Peyer's patch (tissue), 4 donors: ENCODE measurements around the gene PHLDB2. TPM values are rescaled to one million over a fixed set of nuclear protein-coding genes. Genes with fewer than 3 reads are reported as not detected.
A peak's percentile ranks its signal among the peaks of the same experiment; 100 is the strongest.

Experiments
- DNase-seq, 3 donors: peaks; one replicate each; pipeline ENCODE4 v3.0.0-alpha.2; 2017 to 2019
- H3K27ac ChIP-seq, 4 donors: fragments of 200-600 bp; sonication (generic); one replicate each; pipeline ENCODE4 v1.5.1; 2016 to 2019
- H3K27me3 ChIP-seq, 2 donors: fragments of 200-600 bp; sonication (generic); one replicate each; pipeline ENCODE4 v1.5.1; 2019
- H3K36me3 ChIP-seq, 3 donors: fragments of 200-600 bp; sonication (generic); one replicate each; pipeline ENCODE4 v1.5.1; 2016 to 2019
- H3K4me1 ChIP-seq, 4 donors: fragments of 200-600 bp; sonication (generic); one replicate each; pipeline ENCODE4 v1.5.1; 2016 to 2019
- H3K4me3 ChIP-seq, 4 donors: fragments of 200-600 bp; sonication (generic); 1 replicate in 3 of 4; 2 replicates in 1 of 4; pipeline ENCODE4 v1.5.1; 2016 to 2019; ENCODE audit warnings: mild to moderate bottlenecking in 1 of 4
- H3K9me3 ChIP-seq, 4 donors: fragments of 200-600 bp; sonication (generic); one replicate each; pipeline ENCODE4 v1.5.1; 2016 to 2019; ENCODE audit warnings: mild to moderate bottlenecking in 1 of 4
- CTCF ChIP-seq, 6 experiments: fragments of 450-650 bp in 4 of 6; fragments of 200-600 bp in 2 of 6; sonication (generic) in 1 of 6; IDR thresholded peaks; one replicate each; pipeline ENCODE4 v1.5.1; 2017 to 2019; ENCODE audit warnings: antibody characterized with exemption in 6 of 6, mild to moderate bottlenecking in 3 of 6, moderate library complexity in 1 of 6
- POLR2A ChIP-seq, 2 donors: fragments of 450-650 bp; IDR thresholded peaks; one replicate each; pipeline ENCODE4 v1.5.1; 2017; ENCODE audit warnings: antibody characterized with exemption in 2 of 2, mild to moderate bottlenecking in 2 of 2, moderate library complexity in 2 of 2
- total RNA-seq, 4 donors: library from RNA; depleted of rRNA; stranded (reverse); fragments of >200 nt; gene quantifications; one replicate each; pipeline ENCODE4 v1.1.0, GENCODE V29; 2016

The PHLDB2 gene
- total RNA-seq, 4 donors from 2014 or later, result 6.0 to 66.0 (median 12.5) TPM

- TF ChIP-seq POLR2A (IDR thresholded peaks at IDR 0.05), result no peak
- no peak for TF ChIP-seq CTCF (IDR thresholded peaks at IDR 0.05)
- DNase-seq, result no peak
- Histone ChIP-seq H3K4me3 (no peak overlapping the region), H3K27me3 (no peaks in the 10 kb centered on the region), H3K27ac (no peak overlapping the region), H3K4me1 (peaks cover 0 to 11% (median 0%) of the 10 kb centered on the region in 4 donors), H3K36me3 (no peaks in the 10 kb centered on the region), H3K9me3 (no peaks in the 10 kb centered on the region)
These were observed 2.6 kb upstream of the PHLDB2 start for GRCh38 chr3:111856501-111856900.

GRCh38 chr3:111857474-111857873 is 1.6 kb upstream of the PHLDB2 start:
- Histone ChIP-seq H3K4me1 (peaks cover 0 to 11% (median 0%) of the 10 kb centered on the region in 4 donors), H3K27ac (no peak overlapping the region), H3K4me3 (no peak overlapping the region), H3K36me3 (no peaks in the 10 kb centered on the region), H3K27me3 (no peaks in the 10 kb centered on the region), H3K9me3 (no peaks in the 10 kb centered on the region)
- TF ChIP-seq CTCF (IDR thresholded peaks at IDR 0.05) (no peak), POLR2A (IDR thresholded peaks at IDR 0.05) (no peak)
- DNase-seq, result no peak

- TF ChIP-seq POLR2A (IDR thresholded peaks at IDR 0.05) (no peak), CTCF (IDR thresholded peaks at IDR 0.05) (no peak)
- Histone ChIP-seq H3K4me3 (peak overlapping the region; percentile 64 to 74 (median 68)), H3K36me3 (no peaks in the 10 kb centered on the region), H3K9me3 (no peaks in the 10 kb centered on the region), H3K27ac (peak overlapping the region; percentile 73 to 96 (median 88)), H3K27me3 (no peaks in the 10 kb centered on the region), H3K4me1 (peaks cover 0 to 11% (median 0%) of the 10 kb centered on the region in 4 donors)
- no peak for DNase-seq
These were observed 423 bp upstream of the PHLDB2 start for GRCh38 chr3:111858642-111859041.

- H3K4me1 ChIP-seq, result peaks cover 0 to 11% (median 0%) of the 10 kb centered on the region in 4 donors
- no peaks in the 10 kb centered on the region for H3K27me3 ChIP-seq
- peak; percentile 62 to 89 (median 70) for DNase-seq
- no peaks in the 10 kb centered on the region for H3K9me3 ChIP-seq
- TF ChIP-seq CTCF (IDR thresholded peaks at IDR 0.05) (peak in 5 of 6 experiments; percentile 31 to 53 (median 35)), POLR2A (IDR thresholded peaks at IDR 0.05) (no peak)
- H3K36me3 ChIP-seq, result no peaks in the 10 kb centered on the region
- peak overlapping the region; percentile 64 to 74 (median 68) for H3K4me3 ChIP-seq
- peak overlapping the region; percentile 73 to 96 (median 88) for H3K27ac ChIP-seq
These were observed 1.2 kb downstream of the PHLDB2 start for GRCh38 chr3:111859974-111860859.

GRCh38 chr3:111861391-111861790 is 2.3 kb downstream of the PHLDB2 start:
- Histone ChIP-seq H3K27ac (peak overlapping the region in 3 of 4 donors; percentile 14 to 96 (median 90)), H3K4me1 (peaks cover 0 to 15% (median 0%) of the 10 kb centered on the region in 4 donors), H3K9me3 (no peaks in the 10 kb centered on the region), H3K36me3 (no peaks in the 10 kb centered on the region), H3K27me3 (no peaks in the 10 kb centered on the region), H3K4me3 (peak overlapping the region in 2 of 4 donors; percentile 65 to 74)
- no peak for DNase-seq
- TF ChIP-seq POLR2A (IDR thresholded peaks at IDR 0.05), result no peak
- no peak for TF ChIP-seq CTCF (IDR thresholded peaks at IDR 0.05)
